SK-N-MC (cell line): ENCODE measurements around the gene MORN5.

Experiments used
- DNase-seq: peaks from one replicate; pipeline ENCODE4 v3.0.0-alpha.2; 2011; ENCODE audit warnings: low read depth, low spot score
- H3K27ac ChIP-seq: fragments of 200-600 bp; sonication (generic); 2 replicates; pipeline ENCODE4 v1.5.1; 2016; ENCODE audit warnings: mixed run types
- H3K36me3 ChIP-seq: fragments of 200-600 bp; sonication (generic); 2 replicates; pipeline ENCODE4 v1.6.1; 2017; ENCODE audit warnings: antibody characterized with exemption, low read length, mixed read lengths; ENCODE audit not compliant: insufficient read depth
- H3K4me3 ChIP-seq: fragments of 200-600 bp; sonication (generic); 2 replicates; pipeline ENCODE4 v1.5.1; 2016
- H3K9ac ChIP-seq: fragments of 200-600 bp; sonication (generic); 2 replicates; pipeline ENCODE4 v1.8.0; 2017; ENCODE audit warnings: mixed run types, mixed read lengths; ENCODE audit not compliant: insufficient read length
- H3K9me3 ChIP-seq: fragments of 200-600 bp; sonication (generic); 2 replicates; pipeline ENCODE4 v1.6.1; 2017; ENCODE audit warnings: low read depth, mild to moderate bottlenecking, antibody characterized with exemption, low read length, moderate library complexity, mixed read lengths
- EZH2 ChIP-seq: fragments of 200-600 bp; sonication (generic); IDR thresholded peaks from one replicate; pipeline ENCODE4 v1.6.1; 2017; ENCODE audit warnings: antibody characterized with exemption
- FOXP2 ChIP-seq: optimal IDR thresholded peaks from 2 replicates; pipeline ENCODE3; 2011; ENCODE audit warnings: mild to moderate bottlenecking, moderate library complexity; ENCODE audit not compliant: insufficient read depth; ENCODE audit errors: extremely low read length, control extremely low read depth
- POLR2AphosphoS5 ChIP-seq: IDR thresholded peaks from 2 replicates; pipeline ENCODE4 v1.6.1; 2012; ENCODE audit warnings: mild to moderate bottlenecking, low read depth, low read length, borderline replicate concordance

The MORN5 gene

GRCh38 chr9:122128007-122128968 lies 31.4 kb upstream of the MORN5 start:
- Histone ChIP-seq H3K27ac (no peak overlapping the region), H3K36me3 (no peaks in the 10 kb centered on the region), H3K4me3 (no peak overlapping the region), H3K9me3 (no peaks in the 10 kb centered on the region), H3K9ac (no peak overlapping the region)
- no peak for DNase-seq
- TF ChIP-seq POLR2AphosphoS5 (no peak), EZH2 (no peak), FOXP2 (no peak)

- no peak overlapping the region for H3K9ac ChIP-seq
- no peak overlapping the region for H3K27ac ChIP-seq
- no peak for DNase-seq
- H3K36me3 ChIP-seq: no peaks in the 10 kb centered on the region
- H3K4me3 ChIP-seq: no peak overlapping the region
- TF ChIP-seq FOXP2: no peak
- TF ChIP-seq EZH2: no peak
- TF ChIP-seq POLR2AphosphoS5: no peak
- no peaks in the 10 kb centered on the region for H3K9me3 ChIP-seq
Measured at GRCh38 chr9:122128969-122129343, 30.8 kb upstream of the MORN5 start.

GRCh38 chr9:122129969-122130368 lies 29.7 kb upstream of the MORN5 start:
- H3K36me3 ChIP-seq: no peaks in the 10 kb centered on the region
- TF ChIP-seq EZH2 (no peak), POLR2AphosphoS5 (no peak), FOXP2 (no peak)
- no peaks in the 10 kb centered on the region for H3K9me3 ChIP-seq
- H3K4me3 ChIP-seq: no peak overlapping the region
- H3K27ac ChIP-seq: no peak overlapping the region
- DNase-seq: no peak
- H3K9ac ChIP-seq: no peak overlapping the region

- no peak overlapping the region for H3K9ac ChIP-seq
- no peak overlapping the region for H3K4me3 ChIP-seq
- DNase-seq: no peak
- TF ChIP-seq FOXP2: no peak
- no peak for TF ChIP-seq POLR2AphosphoS5
- no peak for TF ChIP-seq EZH2
- no peaks in the 10 kb centered on the region for H3K9me3 ChIP-seq
- H3K27ac ChIP-seq: no peak overlapping the region
- H3K36me3 ChIP-seq: no peaks in the 10 kb centered on the region
Measured at GRCh38 chr9:122130837-122131236, 28.9 kb upstream of the MORN5 start.

- H3K9ac ChIP-seq: no peak overlapping the region
- DNase-seq: no peak
- H3K36me3 ChIP-seq: no peaks in the 10 kb centered on the region
- no peak overlapping the region for H3K4me3 ChIP-seq
- H3K9me3 ChIP-seq: no peaks in the 10 kb centered on the region
- TF ChIP-seq EZH2: no peak
- no peak for TF ChIP-seq POLR2AphosphoS5
- no peak for TF ChIP-seq FOXP2
- no peak overlapping the region for H3K27ac ChIP-seq
Measured at GRCh38 chr9:122131401-122132001, 28.2 kb upstream of the MORN5 start.

- H3K9ac ChIP-seq: no peak overlapping the region
- no peak overlapping the region for H3K4me3 ChIP-seq
- H3K9me3 ChIP-seq: no peaks in the 10 kb centered on the region
- no peaks in the 10 kb centered on the region for H3K36me3 ChIP-seq
- H3K27ac ChIP-seq: no peak overlapping the region
- TF ChIP-seq POLR2AphosphoS5 (no peak), FOXP2 (no peak), EZH2 (no peak)
- DNase-seq: no peak
Measured at GRCh38 chr9:122132539-122132938, 27.2 kb upstream of the MORN5 start.

- TF ChIP-seq EZH2 (no peak), FOXP2 (no peak), POLR2AphosphoS5 (no peak)
- DNase-seq: no peak
- Histone ChIP-seq H3K9me3 (no peaks in the 10 kb centered on the region), H3K27ac (no peak overlapping the region), H3K4me3 (no peak overlapping the region), H3K9ac (no peak overlapping the region), H3K36me3 (no peaks in the 10 kb centered on the region)
Measured at GRCh38 chr9:122133263-122133983, 26.3 kb upstream of the MORN5 start.

- no peak for DNase-seq
- no peak overlapping the region for H3K4me3 ChIP-seq
- no peak for TF ChIP-seq POLR2AphosphoS5
- TF ChIP-seq EZH2: no peak
- TF ChIP-seq FOXP2: no peak
- H3K27ac ChIP-seq: no peak overlapping the region
- H3K36me3 ChIP-seq: no peaks in the 10 kb centered on the region
- H3K9me3 ChIP-seq: no peaks in the 10 kb centered on the region
- no peak overlapping the region for H3K9ac ChIP-seq
Measured at GRCh38 chr9:122133984-122134535, 25.6 kb upstream of the MORN5 start.
